K562 (cell line): Measurements from ENCODE around the gene TBC1D7. TPM values are rescaled to one million over a fixed set of nuclear protein-coding genes. Genes with fewer than 3 reads are reported as not detected.

ENCODE experiments used
- C11orf30 ChIP-seq: fragments of 450-650 bp; IDR thresholded peaks from 2 replicates; pipeline ENCODE4 v1.6.1; 2016; ENCODE audit warnings: low read depth, mild to moderate bottlenecking
- CHAMP1 ChIP-seq: fragments of 450-650 bp; IDR thresholded peaks from 2 replicates; pipeline ENCODE4 v1.6.1; 2016; ENCODE audit warnings: mild to moderate bottlenecking
- DDX20 ChIP-seq: fragments of 450-650 bp; IDR thresholded peaks from 2 replicates; pipeline ENCODE4 v1.6.1; 2016; ENCODE audit warnings: missing genetic modification characterization, low read depth, mild to moderate bottlenecking, missing compliant biosample characterization, moderate library complexity
- EP400 ChIP-seq: fragments of 450-650 bp; IDR thresholded peaks from 2 replicates; pipeline ENCODE4 v1.6.1; 2017; ENCODE audit warnings: antibody characterized with exemption, mild to moderate bottlenecking, moderate library complexity
- FOXJ2 ChIP-seq: fragments of 200-800 bp; sonication (Bioruptor generic); IDR thresholded peaks from 2 replicates; pipeline ENCODE4 v1.6.1; 2016; ENCODE audit warnings: missing genetic modification characterization, missing compliant biosample characterization
- GATAD2B ChIP-seq: fragments of 450-650 bp; IDR thresholded peaks from 2 replicates; pipeline ENCODE4 v1.6.1; 2017; ENCODE audit warnings: mild to moderate bottlenecking, borderline replicate concordance
- GTF3C2 ChIP-seq: IDR thresholded peaks from 3 replicates; pipeline ENCODE4 v1.6.1; 2011; ENCODE audit warnings: borderline replicate concordance, mild to moderate bottlenecking, moderate library complexity; ENCODE audit not compliant: insufficient read length; ENCODE audit errors: extremely low read depth
- HMGN3 ChIP-seq: IDR thresholded peaks from 2 replicates; pipeline ENCODE4 v1.6.1; 2011; ENCODE audit warnings: borderline replicate concordance, low read depth, mild to moderate bottlenecking, mixed read lengths, low read length; ENCODE audit not compliant: insufficient read length; ENCODE audit errors: extremely low read depth
- KAT7 ChIP-seq: sonication (generic); formaldehyde crosslinking; IDR thresholded peaks from 2 replicates; pipeline ENCODE4 v1.8.0; 2022; ENCODE audit warnings: missing genetic modification reagents, mild to moderate bottlenecking, borderline replicate concordance
- LCOR ChIP-seq: sonication (generic); formaldehyde crosslinking; IDR thresholded peaks from 2 replicates; pipeline ENCODE4 v1.8.0; 2022; ENCODE audit warnings: mild to moderate bottlenecking, missing genetic modification reagents
- MAX ChIP-seq: sonication (generic); formaldehyde crosslinking; IDR thresholded peaks from 2 replicates; pipeline ENCODE4 v1.9.0; 2022; ENCODE audit warnings: mild to moderate bottlenecking, missing genetic modification reagents
- MEF2D ChIP-seq: conservative IDR thresholded peaks from 2 replicates; pipeline ENCODE4 v1.6.1; 2016; ENCODE audit warnings: low read depth, missing genetic modification characterization, missing compliant biosample characterization
- MYC ChIP-seq, 2 experiments: fragments of 250-450 bp in 1 of 2; sonication (Bioruptor Pico) in 1 of 2; IDR thresholded peaks; 2 replicates each; pipeline versions ENCODE4 v1.5.1 to v1.6.1; 2012 to 2021; ENCODE audit warnings: low read depth in 2 of 2, borderline replicate concordance in 1 of 2, improper control_type of control experiment in 1 of 2, low read length in 1 of 2, mild to moderate bottlenecking in 1 of 2, moderate library complexity in 1 of 2
- NR4A1 ChIP-seq, 2 experiments: fragments of 250-450 bp in 1 of 2; fragments of 450-650 bp in 1 of 2; sonication (Bioruptor Pico) in 1 of 2; IDR thresholded peaks; 2 replicates each; pipeline versions ENCODE4 v1.4.0 to v1.6.1; 2016 to 2020; ENCODE audit warnings: mild to moderate bottlenecking in 2 of 2, missing compliant biosample characterization in 1 of 2, missing genetic modification characterization in 1 of 2, moderate library complexity in 1 of 2
- RAD21 ChIP-seq, 2 experiments: fragments of 250-450 bp in 1 of 2; fragments of 450-650 bp in 1 of 2; sonication (Bioruptor Pico) in 1 of 2; formaldehyde crosslinking in 1 of 2; IDR thresholded peaks in 1 of 2; conservative IDR thresholded peaks in 1 of 2; 2 replicates each; pipeline versions ENCODE4 v1.4.0 to v1.8.0; 2020 to 2022; ENCODE audit warnings: mild to moderate bottlenecking in 2 of 2, moderate library complexity in 1 of 2
- SAFB ChIP-seq: fragments of 200-400 bp; formaldehyde crosslinking; IDR thresholded peaks from 2 replicates; pipeline ENCODE4 v1.6.1; 2017; ENCODE audit warnings: low read depth, low read length, borderline replicate concordance
- STAT5B ChIP-seq: fragments of 250-450 bp; sonication (Bioruptor Pico); IDR thresholded peaks from 2 replicates; pipeline ENCODE4 v1.8.0; 2021; ENCODE audit warnings: mild to moderate bottlenecking, inconsistent platforms
- SUPT5H ChIP-seq: fragments of 450-650 bp; IDR thresholded peaks from 2 replicates; pipeline ENCODE4 v1.6.1; 2016
- ZNF511 ChIP-seq: sonication (generic); formaldehyde crosslinking; IDR thresholded peaks from 2 replicates; pipeline ENCODE4 v1.8.0; 2022; ENCODE audit warnings: mild to moderate bottlenecking, missing genetic modification reagents
- polyA plus RNA-seq, 8 experiments: library from polyadenylated mRNA; depleted of rRNA in 4 of 8; stranded (reverse) in 5 of 8; unstranded in 3 of 8; fragments of >200 nt; fragmentation: Nextera tagmentation in 2 of 8; fragmentation: Illumina TruSeq in 1 of 8; extraction: Ambion mirVana in 2 of 8; extraction: Trizol in 1 of 8; gene quantifications; 2 replicates each; pipeline versions ENCODE4 v1.2.1 to v1.2.3, GENCODE V29; 2011 to 2014; ENCODE audit warnings: inconsistent platforms in 1 of 8, missing spikeins in 1 of 8
- total RNA-seq, 7 experiments: library from RNA; depleted of rRNA in 6 of 7; stranded (reverse); fragments of >200 nt in 6 of 7; fragmentation: Illumina TruSeq in 2 of 7; extraction: Trizol in 2 of 7; gene quantifications; 2 replicates each; pipeline versions ENCODE4 v1.2.1 to v1.2.3, GENCODE V29; 2011 to 2021; ENCODE audit warnings: low replicate concordance in 1 of 7

Gene TBC1D7
- total and polyA plus RNA-seq, 9 of the 15 experiments (the other 6 are each of a cell fraction or from before 2014, with no cell fraction given) = 49.4 to 107 (median 61.1) TPM

GRCh38 chr6:13272131-13273046 is 55.9 kb downstream of the TBC1D7 start (continued):
- TF ChIP-seq GTF3C2 (no peak), SAFB (no peak), DDX20 (tag) (no peak), MAX (CRISPR knock-in tag) (peak; percentile 84), HMGN3 (no peak), KAT7 (0 out of 2 replicates have a peak, but pooled peaks have one; percentile 62), RAD21 (CRISPR knock-in tag; conservative IDR thresholded peaks at IDR 0.05 in 1 of 2, IDR thresholded peaks at IDR 0.05 in 1 of 2) (peak; percentile 10 to 36; a peak in 1 of 4 replicates), EP400 (peak; percentile 47), CHAMP1 (no peak), FOXJ2 (0 out of 2 replicates have a peak, but pooled peaks have one; percentile 12), MYC (IDR thresholded peaks at IDR 0.05; ENCODE audit: low read depth, low read length) (peak; percentile 89), MYC (CRISPR knock-in tag; IDR thresholded peaks at IDR 0.05; ENCODE audit: borderline replicate concordance, low read depth) (no peak), C11orf30 (no peak), NR4A1 (CRISPR knock-in tag; IDR thresholded peaks at IDR 0.05) (no peak), NR4A1 (tag; IDR thresholded peaks at IDR 0.05) (0 out of 2 replicates have a peak, but pooled peaks have one; percentile 43), SUPT5H (peak; percentile 71), MEF2D (no peak), ZNF511 (CRISPR knock-in tag) (no peak), STAT5B (CRISPR knock-in tag) (no peak), GATAD2B (peak; percentile 19; the same call in 1 of the 2 replicates), LCOR (CRISPR knock-in tag) (0 out of 2 replicates have a peak, but pooled peaks have one; percentile 73)
